Dedifferentiated amniotic fluid mesenchymal stem cell (primary cell): ENCODE measurements around the gene NRG2.

ENCODE experiments used
- DNase-seq: peaks from one replicate; pipeline ENCODE4 v3.0.0-alpha.2; 2016; ENCODE audit errors: extremely low spot score

Gene NRG2

DNA sequence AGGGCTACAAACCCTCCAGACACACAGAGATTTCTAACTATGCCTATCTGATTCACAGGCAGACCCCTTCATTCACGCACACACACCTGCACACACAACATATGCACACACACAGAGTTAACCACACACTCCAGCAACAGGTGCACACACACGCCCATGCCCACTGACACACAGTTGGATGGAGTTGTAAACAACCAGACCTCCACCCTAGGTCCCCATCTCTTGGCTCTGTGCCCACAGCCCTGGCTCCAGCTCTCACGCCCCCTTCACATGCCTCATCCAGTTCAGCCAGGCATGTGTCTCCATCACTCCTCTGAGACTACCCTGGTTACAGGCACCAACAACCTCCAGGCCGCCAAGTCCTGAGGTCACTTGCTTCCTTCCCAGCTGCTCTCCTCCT, 186.4 kb downstream of the NRG2 start:
- DNase-seq: no peak

GRCh38 chr5:139855946-139856540, 187.1 kb downstream of the NRG2 start:
- no peak for DNase-seq

- no peak for DNase-seq
Observed at GRCh38 chr5:139855451-139855850, 187.6 kb downstream of the NRG2 start.

DNA sequence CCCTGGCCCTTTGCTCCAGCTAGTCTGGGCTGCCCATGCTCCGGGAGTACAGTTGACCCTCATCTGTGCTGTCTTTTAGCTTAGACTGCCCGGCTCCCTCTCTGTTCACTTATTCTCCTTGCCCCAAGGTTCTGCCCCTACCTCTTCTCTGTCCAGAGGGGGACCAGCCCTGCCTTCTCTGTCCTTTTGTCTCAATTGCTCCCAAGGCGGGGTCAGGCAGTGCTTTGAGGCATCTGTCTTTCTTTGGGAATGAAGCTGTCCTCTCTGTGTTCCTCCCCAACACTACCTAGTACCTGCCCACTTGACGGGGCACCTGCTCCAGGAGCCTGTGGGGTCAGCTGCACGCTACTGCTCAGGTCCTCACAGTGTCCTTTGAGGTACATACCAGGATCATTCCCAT, 188.1 kb downstream of the NRG2 start:
- DNase-seq: no peak

DNA sequence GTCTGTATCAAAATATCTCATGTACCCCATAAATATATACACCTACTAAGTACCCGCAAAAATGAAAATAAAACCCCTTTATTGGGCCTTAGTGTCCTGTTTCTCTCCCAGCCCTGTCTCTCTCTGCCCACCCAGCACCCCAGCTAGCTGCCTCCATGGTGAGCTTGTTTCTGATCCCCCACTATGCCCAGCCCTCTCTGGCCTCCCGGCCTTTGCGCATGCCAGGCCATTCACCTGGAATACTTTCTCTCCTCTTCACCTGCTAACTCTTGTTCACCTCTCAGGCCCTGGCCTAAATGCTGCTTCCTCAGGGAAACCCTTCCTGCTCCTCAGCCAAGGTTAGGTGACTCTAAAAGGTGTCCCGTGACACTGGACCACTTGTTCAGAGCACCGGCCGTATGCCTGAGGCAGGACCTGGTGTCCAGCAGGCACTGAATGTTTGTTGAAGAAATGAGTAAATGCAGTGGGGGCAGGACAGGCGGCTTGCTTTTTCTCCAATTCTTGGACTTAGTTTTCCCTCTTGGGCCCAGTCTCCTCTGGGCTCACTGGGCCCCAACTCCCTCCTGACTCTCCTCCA, 189.0 kb downstream of the NRG2 start:
- DNase-seq: no peak

DNA sequence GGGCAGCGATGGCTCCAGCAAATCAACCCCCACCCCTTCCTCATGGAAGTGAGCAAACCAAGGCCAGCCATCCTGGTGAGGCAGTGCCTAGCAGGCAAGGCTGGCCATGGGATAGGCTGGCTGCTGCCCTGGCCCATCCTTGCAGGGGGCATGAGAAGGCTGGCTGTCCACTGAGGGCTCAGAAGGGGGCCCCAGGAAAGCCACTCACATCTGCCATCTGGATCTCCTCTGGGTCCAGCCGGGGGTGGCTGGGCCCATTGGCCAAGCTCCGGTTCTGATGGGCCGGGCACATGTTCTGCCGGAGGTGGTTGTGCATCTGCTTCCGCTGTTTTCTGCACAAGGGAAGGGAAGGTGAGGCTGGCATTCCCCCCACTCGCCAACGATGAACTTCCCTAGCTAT, 190.4 kb downstream of the NRG2 start:
- DNase-seq: no peak

DNA sequence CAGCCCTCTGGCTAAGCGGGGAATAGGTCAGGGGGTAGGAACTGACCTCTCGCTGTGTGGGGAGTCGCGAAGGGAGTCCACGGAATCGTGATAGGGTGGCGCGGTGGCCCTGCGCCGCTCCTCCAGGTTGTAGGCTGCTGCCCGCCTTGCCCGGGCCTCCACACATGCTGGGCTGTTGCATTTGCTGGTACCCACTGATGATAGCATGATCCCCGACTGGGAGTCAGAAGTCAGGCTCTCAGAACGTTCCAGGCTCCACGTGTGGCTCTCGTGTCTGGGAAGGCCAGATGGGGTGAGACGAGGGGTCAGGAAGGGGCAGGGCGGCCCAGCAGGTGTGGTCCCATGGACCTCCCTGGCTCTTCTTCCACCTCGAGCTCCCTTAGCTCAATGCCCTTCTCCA, 191.5 kb downstream of the NRG2 start:
- no peak for DNase-seq

DNA sequence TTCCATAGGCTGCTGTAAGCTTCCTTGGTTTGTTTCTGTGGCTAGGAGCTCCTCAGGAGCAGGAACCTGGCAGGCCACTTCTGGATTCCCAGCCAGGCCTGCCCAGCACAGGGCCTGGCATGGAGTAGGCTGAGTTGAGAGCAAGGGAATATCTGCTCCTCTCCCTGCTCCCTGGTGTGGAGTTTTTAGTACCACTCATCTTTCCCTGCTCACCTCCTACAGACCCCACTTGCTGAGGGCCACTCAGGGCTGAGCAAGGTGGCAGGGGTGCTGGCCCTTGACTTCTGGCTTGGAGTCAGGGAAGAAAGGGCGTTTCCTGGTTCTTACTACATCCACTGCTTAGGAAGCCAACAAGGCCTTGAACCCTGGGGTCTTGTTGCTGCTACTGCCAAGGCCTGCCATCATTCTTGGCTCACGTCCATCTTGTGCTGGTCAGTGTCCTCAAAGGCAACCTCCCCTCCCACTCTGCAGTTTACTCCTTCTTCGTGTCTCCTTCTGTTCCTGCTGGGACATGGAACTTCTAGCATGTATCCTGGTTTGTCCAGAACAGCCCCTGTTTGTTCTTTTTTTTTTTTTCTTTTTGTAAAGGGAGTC, 192.6 kb downstream of the NRG2 start:
- DNase-seq: no peak

GRCh38 chr5:139849942-139850341, 193.2 kb downstream of the NRG2 start:
- DNase-seq: no peak

GRCh38 chr5:139849501-139849900, 193.6 kb downstream of the NRG2 start:
- no peak for DNase-seq

GRCh38 chr5:139848508-139849100, 194.5 kb downstream of the NRG2 start:
- DNase-seq: no peak

- no peak for DNase-seq
Observed at GRCh38 chr5:139847790-139848507, 195.2 kb downstream of the NRG2 start.

DNA sequence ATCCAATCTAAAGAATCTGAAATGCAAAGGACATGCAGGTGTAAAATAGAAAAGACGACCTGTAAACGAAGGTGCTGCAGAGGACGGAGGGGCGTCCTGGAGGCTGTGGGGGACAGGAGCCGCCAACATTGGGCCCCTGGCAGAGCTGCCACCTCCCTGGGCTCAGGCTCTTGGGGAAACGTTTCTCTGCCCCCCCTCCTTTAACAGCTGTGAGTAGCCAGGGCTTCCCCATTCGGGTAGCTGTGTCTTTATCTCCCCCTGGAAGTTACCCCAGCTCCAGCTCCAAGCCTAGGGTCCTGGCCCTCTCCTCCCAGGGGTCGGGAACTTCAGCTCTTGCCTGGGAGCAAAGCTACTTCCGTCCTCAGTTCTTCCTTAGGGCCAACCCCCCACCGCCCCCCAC, 196.0 kb downstream of the NRG2 start:
- no peak for DNase-seq

- no peak for DNase-seq
Observed at GRCh38 chr5:139845846-139846681, 197.0 kb downstream of the NRG2 start.

DNA sequence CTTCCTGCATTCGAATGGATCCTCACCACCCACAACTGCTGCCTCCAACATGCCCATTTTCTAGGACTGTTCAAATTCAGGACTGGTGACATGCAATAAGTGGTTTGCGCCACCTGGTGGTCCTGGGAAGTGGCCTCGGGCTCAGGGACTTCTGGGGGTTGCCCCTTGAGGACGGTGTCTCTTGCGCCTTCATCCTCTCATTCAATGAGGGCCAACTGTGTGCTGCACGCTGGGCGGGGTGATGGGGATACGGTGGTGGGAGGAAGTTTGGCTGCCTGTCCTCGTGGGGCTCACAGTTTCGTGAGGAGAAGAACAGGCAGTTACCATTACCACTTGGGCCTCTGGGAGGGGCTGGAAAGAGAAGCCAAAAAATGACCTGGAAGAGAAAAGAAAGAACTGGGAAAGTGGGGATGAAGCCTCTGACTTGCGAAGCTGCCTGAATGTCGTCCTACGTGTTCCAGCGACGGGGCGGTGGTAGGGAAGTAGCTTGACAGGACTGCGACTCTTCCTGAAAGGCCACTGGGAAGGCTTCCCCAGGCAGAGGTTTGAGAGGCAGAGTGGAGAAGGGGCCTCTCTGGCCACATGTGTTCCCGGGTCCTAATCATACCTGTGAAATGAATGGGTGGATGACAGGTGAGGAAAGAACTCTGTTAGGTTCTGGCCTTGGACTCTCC, 198.5 kb downstream of the NRG2 start:
- DNase-seq: peak; percentile 64

- DNase-seq: no peak
Observed at GRCh38 chr5:139843991-139844390, 199.1 kb downstream of the NRG2 start.

GRCh38 chr5:139842321-139842720, 200.8 kb downstream of the NRG2 start:
- no peak for DNase-seq

GRCh38 chr5:139841549-139841948, 201.6 kb downstream of the NRG2 start:
- no peak for DNase-seq

- DNase-seq: no peak
Observed at GRCh38 chr5:139839918-139840317, 203.2 kb downstream of the NRG2 start.

DNA sequence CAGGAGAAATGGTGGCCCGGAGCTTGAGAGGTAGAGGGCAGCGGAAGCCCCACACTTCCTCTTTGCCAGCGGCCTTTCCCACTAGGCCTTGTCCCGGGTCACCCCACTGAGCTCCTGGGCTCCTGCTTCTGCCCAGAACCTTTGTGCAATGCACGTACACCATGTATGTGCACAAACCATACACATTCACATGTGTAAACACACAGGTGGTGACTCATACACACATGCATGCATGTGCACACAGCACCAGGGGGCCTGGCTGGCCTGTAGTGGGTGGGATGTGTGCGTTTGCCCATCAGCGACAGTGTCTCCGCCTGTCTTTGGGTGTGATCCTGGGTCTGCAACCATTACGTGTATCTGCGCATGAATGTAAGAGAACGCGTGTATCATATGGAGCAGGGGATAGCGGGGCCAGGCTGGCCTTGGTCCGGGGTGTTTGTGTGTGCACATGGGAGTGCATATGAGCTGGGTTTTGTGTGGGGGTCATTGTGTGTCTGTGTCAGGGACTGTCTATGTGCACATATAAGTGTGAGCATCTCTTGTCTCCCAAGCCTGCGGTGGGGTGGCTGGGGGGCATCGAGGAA, 203.8 kb downstream of the NRG2 start:
- DNase-seq: no peak
